Endothelial cell of umbilical vein (primary cell): ENCODE measurements around the gene PPM1N. TPM values are rescaled to one million over a fixed set of nuclear protein-coding genes. Genes with fewer than 3 reads are reported as not detected.

Experiments
- BruUV-seq: library from RNA; stranded (reverse); fragments of 400-500 nt; replicated peaks from 2 replicates; lab custom pipeline; 2021; lab: Mats Ljungman, UMichigan
- CTCF ChIA-PET: fragments of 300-600, 350-600 bp; sonication (Branson Sonifier 250); formaldehyde crosslinking; loops from one replicate; lab custom pipeline; 2021; ENCODE audit warnings: antibody characterized with exemption, inconsistent platforms; lab: Charles Lee
- POLR2A ChIA-PET: fragments of 300-600, 350-600 bp; sonication (Branson Sonifier 250); formaldehyde crosslinking; loops from one replicate; lab custom pipeline; 2021; ENCODE audit warnings: antibody characterized with exemption, inconsistent platforms; lab: Charles Lee
- DNase-seq: peaks from one replicate; pipeline ENCODE4 v3.0.0-alpha.2; 2011; ENCODE audit warnings: low read depth, low spot score
- FAIRE-seq: peaks from 2 replicates; lab custom pipeline; 2011; peaks lifted over from hg19 to GRCh38; lab: Jason Lieb, UNC
- H2AFZ ChIP-seq: 2 replicates; pipeline ENCODE4 v1.6.0; 2012; ENCODE audit warnings: low read depth, low read length, control low read depth, inconsistent platforms
- H3K27ac ChIP-seq: 2 replicates; pipeline ENCODE4 v1.5.1; 2011; ENCODE audit warnings: low read depth, mild to moderate bottlenecking, control low read depth, low read length, moderate library complexity; ENCODE audit not compliant: insufficient read depth
- H3K27me3 ChIP-seq, 2 experiments: 2 replicates each; pipeline versions ENCODE4 v1.6.0 to v1.6.1; 2011; ENCODE audit warnings: low read length in 2 of 2, mixed read lengths in 1 of 2; ENCODE audit not compliant: control insufficient read depth in 2 of 2, insufficient read depth in 2 of 2
- H3K36me3 ChIP-seq, 2 experiments: 2 replicates in 1 of 2; 3 replicates in 1 of 2; pipeline ENCODE4 v1.5.1; 2011; ENCODE audit warnings: low read length in 2 of 2, mild to moderate bottlenecking in 1 of 2, moderate library complexity in 1 of 2; ENCODE audit not compliant: control insufficient read depth in 2 of 2, insufficient read depth in 2 of 2; ENCODE audit errors: extremely low read depth in 1 of 2
- H3K4me1 ChIP-seq: 3 replicates; pipeline ENCODE4 v1.5.1; 2011; ENCODE audit warnings: mild to moderate bottlenecking, low read length; ENCODE audit not compliant: control insufficient read depth, insufficient read depth; ENCODE audit errors: extremely low read depth
- H3K4me2 ChIP-seq: 2 replicates; pipeline ENCODE4 v1.6.1; 2011; ENCODE audit warnings: low read length, control low read depth, mixed read lengths; ENCODE audit not compliant: insufficient read depth
- H3K4me3 ChIP-seq, 3 experiments: fragments of 200-600 bp in 1 of 3; sonication (generic), shearing (Covaris generic) in 1 of 3; replicated peaks in 1 of 3; 2 replicates each; pipeline ENCODE4 v1.5.1; 2011 to 2016; ENCODE audit warnings: control low read depth in 3 of 3, low read length in 3 of 3, mild to moderate bottlenecking in 2 of 3, inconsistent platforms in 1 of 3, low read depth in 1 of 3, moderate library complexity in 1 of 3; ENCODE audit not compliant: insufficient read depth in 1 of 3
- H3K79me2 ChIP-seq: 2 replicates; pipeline ENCODE4 v1.6.0; 2012; ENCODE audit warnings: low read length, inconsistent platforms; ENCODE audit not compliant: control insufficient read depth, insufficient read depth
- H3K9ac ChIP-seq: replicated peaks from 2 replicates; pipeline ENCODE3; 2011; ENCODE audit warnings: low read length, control low read depth; ENCODE audit not compliant: insufficient read depth; ENCODE audit errors: extremely low read depth
- H3K9me1 ChIP-seq: replicated peaks from 3 replicates; pipeline ENCODE4 v1.6.0; 2011; ENCODE audit warnings: mild to moderate bottlenecking, low read length; ENCODE audit not compliant: control insufficient read depth, insufficient read depth; ENCODE audit errors: extremely low read depth
- H3K9me3 ChIP-seq: replicated peaks from 2 replicates; pipeline ENCODE4 v1.5.1; 2012; ENCODE audit warnings: low read length, inconsistent platforms; ENCODE audit not compliant: control insufficient read depth, insufficient read depth
- H4K20me1 ChIP-seq: replicated peaks from 2 replicates; pipeline ENCODE3; 2011; ENCODE audit warnings: mild to moderate bottlenecking, low read length; ENCODE audit not compliant: control insufficient read depth, insufficient read depth; ENCODE audit errors: extremely low read depth
- CTCF ChIP-seq, 2 donors: IDR thresholded peaks; 1 replicate in 1 of 2; 2 replicates in 1 of 2; pipeline ENCODE4 v1.5.1; 2011; ENCODE audit warnings: low read length in 2 of 2, mild to moderate bottlenecking in 2 of 2, moderate library complexity in 2 of 2, control low read depth in 1 of 2, inconsistent platforms in 1 of 2, low read depth in 1 of 2; ENCODE audit not compliant: insufficient read depth in 1 of 2; ENCODE audit errors: extremely low read depth in 1 of 2
- EZH2 ChIP-seq: IDR thresholded peaks from 2 replicates; pipeline ENCODE4 v1.6.1; 2012; ENCODE audit warnings: borderline replicate concordance, low read depth, mild to moderate bottlenecking, moderate library complexity, low read length, inconsistent platforms; ENCODE audit not compliant: severe bottlenecking
- FOS ChIP-seq: IDR thresholded peaks from 2 replicates; pipeline ENCODE4 v1.6.1; 2011; ENCODE audit warnings: mild to moderate bottlenecking, low read length, moderate library complexity, borderline replicate concordance; ENCODE audit not compliant: insufficient read depth
- GATA2 ChIP-seq: IDR thresholded peaks from 2 replicates; pipeline ENCODE4 v1.7.0; 2011; ENCODE audit warnings: low read depth, mild to moderate bottlenecking, moderate library complexity, mixed read lengths, low read length; ENCODE audit not compliant: insufficient read length, insufficient read depth
- JUN ChIP-seq: IDR thresholded peaks from 2 replicates; pipeline ENCODE4 v1.6.1; 2011; ENCODE audit warnings: borderline replicate concordance, low read depth; ENCODE audit not compliant: insufficient read length, insufficient read depth
- MAX ChIP-seq: IDR thresholded peaks from 2 replicates; pipeline ENCODE4 v1.6.1; 2011; ENCODE audit not compliant: insufficient read depth, insufficient read length
- POLR2A ChIP-seq: IDR thresholded peaks from 2 replicates; pipeline ENCODE4 v1.6.1; 2012; ENCODE audit warnings: low read depth, mild to moderate bottlenecking, control low read depth, low read length
- POLR2AphosphoS5 ChIP-seq: IDR thresholded peaks from 2 replicates; pipeline ENCODE4 v1.6.1; 2012; ENCODE audit warnings: low read depth, mild to moderate bottlenecking, control low read depth, low read length, moderate library complexity; ENCODE audit not compliant: insufficient read depth
- dilution Hi-C: fragments of 300-500 bp; cut with MboI; formaldehyde crosslinking; loops from one replicate; pipeline ENCODE4 v1.15.0; 2019; ENCODE audit warnings: low sequenced_read_pairs; ENCODE audit not compliant: extremely low pct_ligation_motif_present
- intact Hi-C: fragments of 100-400 bp; cut with micrococcal nuclease; formaldehyde crosslinking; loops from one replicate; pipeline ENCODE4 v1.10.0; 2022
- polyA plus RNA-seq, 4 experiments: library from polyadenylated mRNA; depleted of rRNA in 3 of 4; stranded (reverse) in 3 of 4; unstranded in 1 of 4; fragments of >200 nt; gene quantifications; 2 replicates each; pipeline versions ENCODE4 v1.2.1 to v1.2.3, GENCODE V29; 2011 to 2012; ENCODE audit warnings: missing spikeins in 1 of 4
- total RNA-seq: library from RNA; stranded (reverse); gene quantifications from 2 replicates; pipeline ENCODE4 v1.2.3, GENCODE V29; 2021

PPM1N gene
- total and polyA plus RNA-seq, 2 donors (not counting 3 experiments of a cell fraction or from before 2014, with no cell fraction given): 0.40 to 0.48 TPM

DNA sequence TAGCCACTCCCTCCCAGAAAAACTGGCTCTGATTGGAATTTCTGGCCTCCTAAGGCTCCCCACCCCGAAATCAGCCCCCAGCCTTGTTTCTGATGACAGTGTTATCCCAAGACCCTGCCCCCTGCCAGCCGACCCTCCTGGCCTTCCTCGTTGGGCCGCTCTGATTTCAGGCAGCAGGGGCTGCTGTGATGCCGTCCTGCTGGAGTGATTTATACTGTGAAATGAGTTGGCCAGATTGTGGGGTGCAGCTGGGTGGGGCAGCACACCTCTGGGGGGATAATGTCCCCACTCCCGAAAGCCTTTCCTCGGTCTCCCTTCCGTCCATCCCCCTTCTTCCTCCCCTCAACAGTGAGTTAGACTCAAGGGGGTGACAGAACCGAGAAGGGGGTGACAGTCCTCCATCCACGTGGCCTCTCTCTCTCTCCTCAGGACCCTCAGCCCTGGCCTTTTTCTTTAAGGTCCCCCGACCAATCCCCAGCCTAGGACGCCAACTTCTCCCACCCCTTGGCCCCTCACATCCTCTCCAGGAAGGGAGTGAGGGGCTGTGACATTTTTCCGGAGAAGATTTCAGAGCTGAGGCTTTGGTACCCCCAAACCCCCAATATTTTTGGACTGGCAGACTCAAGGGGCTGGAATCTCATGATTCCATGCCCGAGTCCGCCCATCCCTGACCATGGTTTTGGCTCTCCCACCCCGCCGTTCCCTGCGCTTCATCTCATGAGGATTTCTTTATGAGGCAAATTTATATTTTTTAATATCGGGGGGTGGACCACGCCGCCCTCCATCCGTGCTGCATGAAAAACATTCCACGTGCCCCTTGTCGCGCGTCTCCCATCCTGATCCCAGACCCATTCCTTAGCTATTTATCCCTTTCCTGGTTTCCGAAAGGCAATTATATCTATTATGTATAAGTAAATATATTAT, 24.3 kb upstream of the PPM1N start:
- no TSS peak for BruUV-seq
- ChIA-PET CTCF (interaction anchor here (3.0 to 9.3 kb wide), 2 partner anchors 34 to 35 kb away, joined by 20 to 891 read pairs; no protein-coding TSS in a partner anchor), POLR2A (no interaction called here)
- no peak overlapping the region for H2AFZ ChIP-seq
- no peaks in the 10 kb centered on the region for H3K9me1 ChIP-seq
- dilution Hi-C loops (no loop called here), intact Hi-C loops (no loop called here)
- TF ChIP-seq POLR2A: no peak
- TF ChIP-seq FOS: no peak
- no peak for TF ChIP-seq CTCF (IDR thresholded peaks at IDR 0.05; ENCODE audit: extremely low read depth in 1 of 2, insufficient read depth in 1 of 2, low read depth in 1 of 2, low read length in 2 of 2)
- TF ChIP-seq POLR2AphosphoS5: no peak
- no peak for TF ChIP-seq JUN
- TF ChIP-seq EZH2: no peak
- TF ChIP-seq MAX: no peak
- no peak for TF ChIP-seq GATA2
- no peaks in the 10 kb centered on the region for H3K27me3 ChIP-seq
- H3K4me2 ChIP-seq: no peak overlapping the region
- H3K9ac ChIP-seq: no peak overlapping the region
- H3K4me3 ChIP-seq: no peak overlapping the region
- peaks cover 7% of the 10 kb centered on the region for H3K4me1 ChIP-seq
- no peak overlapping the region for H3K27ac ChIP-seq
- FAIRE-seq: no peak
- no peak for DNase-seq
- no peaks in the 10 kb centered on the region for H3K9me3 ChIP-seq
- no peaks in the 10 kb centered on the region for H3K36me3 ChIP-seq
- H3K79me2 ChIP-seq: no peaks in the 10 kb centered on the region
- H4K20me1 ChIP-seq: no peaks in the 10 kb centered on the region
